Hepatocyte (in vitro differentiated cells): ENCODE results near the gene CHRNA1.

Source experiments
- EZH2phosphoT487 ChIP-seq: fragments of 200-600 bp; sonication (generic); IDR thresholded peaks from one replicate; pipeline ENCODE4 v1.6.1; 2018; ENCODE audit warnings: antibody characterized with exemption, mild to moderate bottlenecking, low read depth, moderate library complexity; ENCODE audit not compliant: unreplicated experiment, severe bottlenecking
- TF ChIP-seq, protein P1 (sequence below): fragments of 200-600 bp; sonication (generic); IDR thresholded peaks from 2 replicates; pipeline ENCODE4 v1.5.1; 2016; ENCODE audit warnings: antibody characterized with exemption, mild to moderate bottlenecking; ENCODE audit not compliant: poor library complexity

DNA sequence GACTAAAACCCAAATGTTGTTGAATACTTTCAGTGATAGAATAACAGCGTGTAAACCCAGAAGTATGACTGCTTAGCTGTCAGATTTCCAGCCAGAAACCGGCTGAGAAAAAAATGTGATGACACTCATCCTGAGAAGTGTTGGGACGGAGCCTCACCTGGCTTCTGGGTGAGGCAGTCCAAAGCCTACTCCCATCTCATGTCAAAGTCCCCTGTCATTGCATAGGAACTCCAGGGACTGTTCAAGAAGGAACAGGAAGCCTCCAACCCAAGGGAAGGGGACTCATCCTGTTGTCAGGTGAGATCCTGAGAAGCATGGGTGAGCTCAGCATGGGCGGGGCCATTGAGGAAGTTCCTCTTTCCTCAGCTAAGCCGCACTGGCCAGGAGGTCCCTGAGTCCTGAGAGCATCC lies 11.3 kb upstream of the CHRNA1 start:
- TF ChIP-seq, protein P1, sequence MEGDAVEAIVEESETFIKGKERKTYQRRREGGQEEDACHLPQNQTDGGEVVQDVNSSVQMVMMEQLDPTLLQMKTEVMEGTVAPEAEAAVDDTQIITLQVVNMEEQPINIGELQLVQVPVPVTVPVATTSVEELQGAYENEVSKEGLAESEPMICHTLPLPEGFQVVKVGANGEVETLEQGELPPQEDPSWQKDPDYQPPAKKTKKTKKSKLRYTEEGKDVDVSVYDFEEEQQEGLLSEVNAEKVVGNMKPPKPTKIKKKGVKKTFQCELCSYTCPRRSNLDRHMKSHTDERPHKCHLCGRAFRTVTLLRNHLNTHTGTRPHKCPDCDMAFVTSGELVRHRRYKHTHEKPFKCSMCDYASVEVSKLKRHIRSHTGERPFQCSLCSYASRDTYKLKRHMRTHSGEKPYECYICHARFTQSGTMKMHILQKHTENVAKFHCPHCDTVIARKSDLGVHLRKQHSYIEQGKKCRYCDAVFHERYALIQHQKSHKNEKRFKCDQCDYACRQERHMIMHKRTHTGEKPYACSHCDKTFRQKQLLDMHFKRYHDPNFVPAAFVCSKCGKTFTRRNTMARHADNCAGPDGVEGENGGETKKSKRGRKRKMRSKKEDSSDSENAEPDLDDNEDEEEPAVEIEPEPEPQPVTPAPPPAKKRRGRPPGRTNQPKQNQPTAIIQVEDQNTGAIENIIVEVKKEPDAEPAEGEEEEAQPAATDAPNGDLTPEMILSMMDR: no peak
- TF ChIP-seq EZH2phosphoT487: no peak
